ENCODE measurements around the gene SNX17. TPM values are rescaled to one million over a fixed set of nuclear protein-coding genes. Genes with fewer than 3 reads are reported as not detected.

Gene SNX17, protein sequence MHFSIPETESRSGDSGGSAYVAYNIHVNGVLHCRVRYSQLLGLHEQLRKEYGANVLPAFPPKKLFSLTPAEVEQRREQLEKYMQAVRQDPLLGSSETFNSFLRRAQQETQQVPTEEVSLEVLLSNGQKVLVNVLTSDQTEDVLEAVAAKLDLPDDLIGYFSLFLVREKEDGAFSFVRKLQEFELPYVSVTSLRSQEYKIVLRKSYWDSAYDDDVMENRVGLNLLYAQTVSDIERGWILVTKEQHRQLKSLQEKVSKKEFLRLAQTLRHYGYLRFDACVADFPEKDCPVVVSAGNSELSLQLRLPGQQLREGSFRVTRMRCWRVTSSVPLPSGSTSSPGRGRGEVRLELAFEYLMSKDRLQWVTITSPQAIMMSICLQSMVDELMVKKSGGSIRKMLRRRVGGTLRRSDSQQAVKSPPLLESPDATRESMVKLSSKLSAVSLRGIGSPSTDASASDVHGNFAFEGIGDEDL
- total RNA-seq (100 to 1,000 TPM in 1 of 2 donors, 10 to 100 TPM in 1; 66.2 to 112 TPM), polyA plus RNA-seq (ENCODE audit: insufficient read length in 2 of 2) (100 to 1,000 TPM in 1 of 2 donors, 10 to 100 TPM in 1; 88.5 to 103 TPM)
- long read RNA-seq, donor 1, transcript SNX17-201 (15 exons, 2,044 nt): major isoform, 26 of 28 reads
- long read RNA-seq, donor 1, partial matches to known transcripts: 0 of 28 reads
- long read RNA-seq, donor 1, other reads (novel, unspliced or antisense): 0 of 28 reads
- long read RNA-seq, donor 2, transcript SNX17-201 (15 exons, 2,044 nt): major isoform, 14 of 16 reads
- long read RNA-seq, donor 2, partial matches to known transcripts: 0 of 16 reads
- long read RNA-seq, donor 2, other reads (novel, unspliced or antisense): 0 of 16 reads
- long read RNA-seq, donor 3, transcript SNX17-201 (15 exons, 2,044 nt): major isoform, 16 of 16 reads
- long read RNA-seq, donor 3, partial matches to known transcripts: 0 of 16 reads
- long read RNA-seq, donor 3, other reads (novel, unspliced or antisense): 0 of 16 reads
- long read RNA-seq, donor 4, transcript SNX17-201 (15 exons, 2,044 nt): major isoform, 44 of 60 reads
- long read RNA-seq, donor 4, partial matches to known transcripts: 13 of 60 reads
- long read RNA-seq, donor 4, other reads (novel, unspliced or antisense): 0 of 60 reads

DNA sequence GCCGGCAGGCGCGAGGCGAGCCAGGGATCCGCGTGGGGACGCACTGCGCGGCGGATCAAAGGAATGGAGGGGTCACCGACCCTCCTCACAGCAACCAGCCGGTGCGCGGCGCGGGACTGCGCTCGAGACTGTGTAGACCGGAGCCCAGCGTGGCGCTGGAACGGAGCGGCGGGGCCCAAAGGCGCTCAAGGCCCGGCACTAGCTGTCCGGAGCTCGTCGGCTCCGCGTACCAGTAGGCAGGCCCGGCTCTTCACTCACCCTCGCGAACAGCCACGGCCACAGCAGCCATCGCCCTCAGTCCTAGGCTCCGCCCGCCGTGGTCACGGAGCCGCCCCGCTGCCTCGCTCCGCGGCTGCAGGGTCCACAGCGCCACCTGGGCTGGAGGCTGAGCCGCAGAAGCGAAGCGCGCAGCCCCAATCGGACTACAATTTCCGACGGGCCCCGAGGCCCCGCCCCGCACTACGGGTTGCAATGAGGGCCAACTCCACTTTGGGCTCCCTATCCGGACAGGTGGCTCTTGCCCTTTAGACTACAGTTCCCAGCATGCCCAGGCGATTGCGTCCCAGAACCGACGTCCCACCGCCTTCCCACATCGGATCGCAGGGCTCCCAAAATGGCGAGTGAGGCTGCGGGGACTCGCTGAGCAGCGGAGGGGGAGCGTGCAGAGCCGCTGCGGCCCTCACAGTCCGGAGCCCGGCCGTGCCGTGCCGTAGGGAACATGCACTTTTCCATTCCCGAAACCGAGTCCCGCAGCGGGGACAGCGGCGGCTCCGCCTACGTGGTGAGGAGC, at the start of gene SNX17, which contains the start of gene EIF2B4:
SNX17 (plus strand) TSS at position 591 of the 790 bp plus-strand sequence; CDS start at position 719, 128 bp downstream.
EIF2B4 (minus strand) TSS at position 313 of the 790 bp plus-strand sequence; CDS start at position 289, 24 bp downstream.
- under 1% methylated on average over 85 of the region's 85 CpGs for WGBS (ENCODE audit: insufficient coverage)
- Histone ChIP-seq H3K36me3 (ENCODE audit: control insufficient read depth, insufficient read depth, low read length) (peaks cover 61% of the 10 kb centered on the region), H3K27me3 (ENCODE audit: control insufficient read depth, insufficient read depth, low read length) (no peaks in the 10 kb centered on the region), H3K9me3 (ENCODE audit: control insufficient read depth, insufficient read depth, low read length) (no peaks in the 10 kb centered on the region), H3K27ac (ENCODE audit: low read depth, low read length) (peak within 1 kb of the TSS; percentile 93), H3K4me1 (ENCODE audit: control insufficient read depth, insufficient read depth, low read length) (peaks cover 25% of the 10 kb centered on the region), H3K4me3 (ENCODE audit: low read depth, low read length) (peak within 1 kb of the TSS; percentile 91)
- peak; percentile 97 to 100 (median 98) for DNase-seq (ENCODE audit: low read depth in 4 of 6, low spot score in 6 of 6)

DNA sequence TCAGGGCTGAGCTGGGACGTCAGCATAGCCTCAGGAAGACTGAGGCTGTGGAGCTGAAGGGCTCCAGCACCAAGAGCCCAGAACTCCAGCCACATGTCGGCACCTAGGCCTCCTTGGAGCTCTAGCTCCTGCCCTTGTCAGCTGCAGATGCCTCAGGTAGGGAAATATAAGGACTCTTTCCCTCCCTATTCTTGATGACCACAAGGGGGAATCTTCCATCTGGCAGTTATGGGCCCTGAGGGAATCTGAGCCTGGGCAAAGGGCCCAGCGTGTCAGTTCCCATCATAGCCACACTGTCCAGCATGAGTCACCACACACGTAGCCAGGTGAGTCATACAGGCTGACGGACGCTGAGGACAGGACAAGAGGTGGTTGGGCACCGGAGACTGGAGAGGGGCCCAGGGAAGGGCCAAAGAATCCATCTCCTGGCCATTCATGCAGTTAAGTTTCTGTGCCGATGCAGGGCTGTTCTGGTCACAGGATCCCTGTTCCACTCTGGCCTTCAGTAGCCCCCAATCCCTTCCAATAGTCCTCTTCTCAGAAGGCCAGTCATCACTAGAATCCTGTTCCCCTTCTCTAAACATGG, 49.4 kb upstream of the SNX17 start:
- 77% methylated on average over 8 of the region's 8 CpGs for WGBS (ENCODE audit: insufficient coverage)
- Histone ChIP-seq H3K4me3 (ENCODE audit: low read depth, low read length) (no peak overlapping the region), H3K4me1 (ENCODE audit: control insufficient read depth, insufficient read depth, low read length) (peaks cover 10% of the 10 kb centered on the region), H3K27ac (ENCODE audit: low read depth, low read length) (no peak overlapping the region), H3K9me3 (ENCODE audit: control insufficient read depth, insufficient read depth, low read length) (no peaks in the 10 kb centered on the region), H3K36me3 (ENCODE audit: control insufficient read depth, insufficient read depth, low read length) (peaks cover 18% of the 10 kb centered on the region), H3K27me3 (ENCODE audit: control insufficient read depth, insufficient read depth, low read length) (no peaks in the 10 kb centered on the region)
- no peak for DNase-seq (ENCODE audit: low read depth in 4 of 6, low spot score in 6 of 6)

DNA sequence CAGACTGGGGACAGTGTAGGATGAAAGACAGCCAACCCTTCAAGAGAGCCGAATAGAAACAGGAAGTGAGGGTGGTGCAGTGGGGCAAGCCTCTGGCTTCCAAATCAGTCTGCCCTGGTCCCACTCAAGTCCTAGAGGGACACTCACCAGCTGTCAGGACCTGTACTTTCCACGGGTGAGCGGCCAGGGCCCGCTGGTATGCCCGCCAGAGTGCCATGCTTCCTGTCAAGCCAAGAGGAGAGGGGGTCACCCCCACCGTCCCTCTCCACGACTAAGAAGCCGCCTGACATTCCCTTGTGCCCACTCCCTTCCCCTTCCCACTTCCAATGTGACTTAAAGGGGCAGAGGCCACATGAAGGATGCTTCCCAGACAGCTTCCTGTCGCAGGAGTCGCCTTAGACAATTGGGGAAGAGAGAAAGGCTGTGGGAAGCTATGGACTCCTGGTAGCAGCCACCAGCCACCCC, 48.1 kb upstream of the SNX17 start:
- DNase-seq (ENCODE audit: low read depth in 4 of 6, low spot score in 6 of 6): no peak
- Histone ChIP-seq H3K9me3 (ENCODE audit: control insufficient read depth, insufficient read depth, low read length) (no peaks in the 10 kb centered on the region), H3K4me1 (ENCODE audit: control insufficient read depth, insufficient read depth, low read length) (peaks cover 10% of the 10 kb centered on the region), H3K27me3 (ENCODE audit: control insufficient read depth, insufficient read depth, low read length) (no peaks in the 10 kb centered on the region), H3K27ac (ENCODE audit: low read depth, low read length) (peak overlapping the region; percentile 98), H3K36me3 (ENCODE audit: control insufficient read depth, insufficient read depth, low read length) (peaks cover 23% of the 10 kb centered on the region), H3K4me3 (ENCODE audit: low read depth, low read length) (peak overlapping the region; percentile 99)
- WGBS (ENCODE audit: insufficient coverage): 10% methylated on average over 5 of the region's 10 CpGs

DNA sequence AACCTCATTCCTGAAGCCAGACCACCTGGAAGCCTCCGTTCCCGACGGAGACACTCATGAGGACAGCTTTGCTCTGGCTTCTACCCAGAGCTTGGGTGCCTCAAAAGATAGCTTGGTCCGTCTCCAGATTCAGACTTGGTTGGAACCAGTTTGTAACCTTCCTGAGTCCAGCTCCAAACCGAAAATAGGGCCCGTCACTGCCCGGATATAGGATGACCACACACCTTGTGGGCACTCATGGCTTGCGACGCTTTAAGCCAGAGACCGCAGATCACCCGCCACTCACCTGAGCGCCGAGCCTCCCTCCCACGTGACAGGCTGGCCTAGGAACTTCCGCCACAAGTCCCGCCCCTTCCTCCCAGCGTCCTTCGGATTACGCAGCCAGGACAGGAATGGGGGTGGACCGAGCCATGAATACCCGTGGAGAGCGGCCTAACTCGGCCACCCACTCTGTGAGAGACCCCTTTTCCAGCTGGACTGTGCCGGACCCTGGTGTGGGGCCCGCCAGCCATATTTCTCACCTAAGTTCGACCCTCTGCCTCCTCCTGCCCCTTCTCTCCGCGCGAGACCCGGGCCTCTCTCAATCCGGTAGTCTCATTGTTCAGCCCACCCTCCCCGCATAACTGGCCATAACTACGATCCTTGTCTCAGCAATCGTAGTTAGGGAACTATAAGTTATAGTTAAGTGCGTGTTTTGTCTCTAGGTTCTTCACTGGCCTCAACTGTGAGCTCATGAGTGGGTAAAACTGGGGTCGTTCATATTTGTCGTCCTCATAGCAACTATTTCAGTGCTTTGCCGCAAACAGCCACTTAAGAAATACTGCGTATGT, 47.4 kb upstream of the SNX17 start, which contains the start of gene MPV17:
MPV17 (minus strand) TSS at position 332 of the 830 bp plus-strand sequence. CDS start 580 bp downstream, outside the sequence.
- WGBS (ENCODE audit: insufficient coverage): 0% methylated on average over 31 of the region's 39 CpGs
- H3K27ac ChIP-seq (ENCODE audit: low read depth, low read length): peak within 1 kb of the TSS; percentile 98
- no peaks in the 10 kb centered on the region for H3K27me3 ChIP-seq (ENCODE audit: control insufficient read depth, insufficient read depth, low read length)
- peak within 1 kb of the TSS; percentile 99 for H3K4me3 ChIP-seq (ENCODE audit: low read depth, low read length)
- peak; percentile 68 to 98 (median 88) for DNase-seq (ENCODE audit: low read depth in 4 of 6, low spot score in 6 of 6)
- peaks cover 30% of the 10 kb centered on the region for H3K36me3 ChIP-seq (ENCODE audit: control insufficient read depth, insufficient read depth, low read length)
- no peaks in the 10 kb centered on the region for H3K9me3 ChIP-seq (ENCODE audit: control insufficient read depth, insufficient read depth, low read length)
- peaks cover 10% of the 10 kb centered on the region for H3K4me1 ChIP-seq (ENCODE audit: control insufficient read depth, insufficient read depth, low read length)

DNA sequence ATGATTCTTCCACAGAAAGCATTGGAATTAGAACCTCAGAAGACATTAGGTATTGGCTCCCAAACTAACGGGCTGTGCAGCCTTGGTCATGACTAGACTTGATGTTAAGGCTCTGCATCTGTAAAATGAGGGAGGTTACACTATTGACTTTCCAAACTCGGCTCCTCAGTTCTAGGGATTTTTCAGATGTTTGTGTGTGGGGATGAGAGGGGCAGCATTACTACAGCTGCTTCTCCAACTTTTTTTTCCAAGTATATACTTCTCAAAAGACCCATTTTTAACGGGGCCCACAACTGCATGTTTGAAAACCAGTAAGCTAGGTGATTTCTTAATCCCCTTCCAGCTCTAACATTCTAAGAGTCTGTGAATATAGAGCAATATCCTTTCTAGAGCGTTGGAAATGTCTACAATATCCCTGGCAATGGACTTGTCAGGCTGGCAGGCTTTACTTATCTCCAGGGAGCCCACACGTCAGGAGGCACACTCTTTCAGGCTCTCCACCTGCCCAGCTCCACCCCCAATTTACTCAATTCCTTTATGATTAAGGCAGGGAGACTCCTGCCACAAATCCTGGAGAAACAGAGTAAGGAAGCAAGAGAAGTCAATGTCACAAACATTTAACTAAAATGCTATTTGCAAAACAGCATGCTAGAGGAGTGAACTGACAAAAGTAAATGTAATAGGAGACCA, 46.7 kb upstream of the SNX17 start:
- no peaks in the 10 kb centered on the region for H3K9me3 ChIP-seq (ENCODE audit: control insufficient read depth, insufficient read depth, low read length)
- no peak for DNase-seq (ENCODE audit: low read depth in 4 of 6, low spot score in 6 of 6)
- WGBS (ENCODE audit: insufficient coverage): 24% methylated on average over 3 of the region's 5 CpGs
- H3K4me1 ChIP-seq (ENCODE audit: control insufficient read depth, insufficient read depth, low read length): peaks cover 10% of the 10 kb centered on the region
- no peaks in the 10 kb centered on the region for H3K27me3 ChIP-seq (ENCODE audit: control insufficient read depth, insufficient read depth, low read length)
- H3K4me3 ChIP-seq (ENCODE audit: low read depth, low read length): peak overlapping the region; percentile 99
- H3K27ac ChIP-seq (ENCODE audit: low read depth, low read length): peak overlapping the region; percentile 98
- peaks cover 36% of the 10 kb centered on the region for H3K36me3 ChIP-seq (ENCODE audit: control insufficient read depth, insufficient read depth, low read length)

DNA sequence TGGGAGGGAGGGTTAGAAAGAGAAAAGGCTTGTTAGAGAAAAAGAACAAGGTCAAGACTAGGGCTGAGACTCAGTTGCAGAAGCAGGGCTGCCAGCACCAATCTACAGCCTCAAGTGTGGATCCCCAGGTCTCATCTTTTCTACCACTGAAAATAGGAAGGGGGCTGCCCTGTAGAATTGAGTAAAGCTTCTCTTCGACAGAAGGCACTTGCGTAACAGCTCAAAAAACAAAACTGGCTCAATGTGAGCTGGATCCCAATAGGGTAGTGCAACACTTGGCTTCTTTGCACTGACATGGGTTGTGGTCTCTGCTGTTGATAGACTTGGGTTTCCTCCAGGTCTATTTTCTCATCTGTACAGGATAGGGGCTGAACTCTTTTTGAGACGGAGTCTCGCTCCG, 45.7 kb upstream of the SNX17 start:
- H3K4me1 ChIP-seq (ENCODE audit: control insufficient read depth, insufficient read depth, low read length): peaks cover 10% of the 10 kb centered on the region
- no peak for DNase-seq (ENCODE audit: low read depth in 4 of 6, low spot score in 6 of 6)
- H3K4me3 ChIP-seq (ENCODE audit: low read depth, low read length): no peak overlapping the region
- no peaks in the 10 kb centered on the region for H3K9me3 ChIP-seq (ENCODE audit: control insufficient read depth, insufficient read depth, low read length)
- WGBS (ENCODE audit: insufficient coverage): 86% methylated on average over 5 of the region's 5 CpGs
- peaks cover 42% of the 10 kb centered on the region for H3K36me3 ChIP-seq (ENCODE audit: control insufficient read depth, insufficient read depth, low read length)
- H3K27me3 ChIP-seq (ENCODE audit: control insufficient read depth, insufficient read depth, low read length): no peaks in the 10 kb centered on the region
- H3K27ac ChIP-seq (ENCODE audit: low read depth, low read length): no peak overlapping the region

DNA sequence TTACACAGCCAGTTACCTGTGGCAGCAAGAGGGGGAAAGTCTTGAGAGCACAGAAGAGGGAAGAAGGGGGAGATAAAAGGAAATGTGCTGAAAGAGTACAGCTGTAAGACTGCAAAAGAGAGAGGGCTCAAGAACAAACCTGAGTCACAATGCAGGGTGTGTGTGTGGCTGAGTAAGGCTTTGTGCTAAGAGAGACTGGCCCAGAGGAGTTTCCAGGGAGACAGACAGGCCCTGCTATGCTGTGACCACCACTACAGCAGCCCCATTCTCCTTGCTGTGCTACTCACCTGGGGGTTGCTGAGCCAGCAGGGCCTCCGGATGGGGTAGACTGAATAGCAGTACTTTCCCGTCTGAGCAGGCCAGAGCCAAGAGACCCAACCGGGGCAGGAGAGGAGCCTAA, 35.1 kb upstream of the SNX17 start:
- WGBS (ENCODE audit: insufficient coverage): 100% methylated on average over 1 of the region's 3 CpGs
- H3K27ac ChIP-seq (ENCODE audit: low read depth, low read length): no peak overlapping the region
- peaks cover 76% of the 10 kb centered on the region for H3K36me3 ChIP-seq (ENCODE audit: control insufficient read depth, insufficient read depth, low read length)
- DNase-seq (ENCODE audit: low read depth in 4 of 6, low spot score in 6 of 6): no peak
- H3K4me1 ChIP-seq (ENCODE audit: control insufficient read depth, insufficient read depth, low read length): no peaks in the 10 kb centered on the region
- H3K27me3 ChIP-seq (ENCODE audit: control insufficient read depth, insufficient read depth, low read length): no peaks in the 10 kb centered on the region
- H3K9me3 ChIP-seq (ENCODE audit: control insufficient read depth, insufficient read depth, low read length): no peaks in the 10 kb centered on the region
- no peak overlapping the region for H3K4me3 ChIP-seq (ENCODE audit: low read depth, low read length)
